DMS53 treated with DMSO at 0.1 percent for 48 hours (cell line): Measurements from ENCODE around the gene MATR3.
"Not testable (repeated sequence)": the region's sequence is repeated elsewhere in the genome, so short reads cannot be mapped to it uniquely, and the experiment has no call there.

ENCODE experiments used
- DNase-seq: peaks from one replicate; lab custom pipeline; 2025; ENCODE audit not compliant: unreplicated experiment; lab: John Stamatoyannopoulos, UW

Gene MATR3

DNA sequence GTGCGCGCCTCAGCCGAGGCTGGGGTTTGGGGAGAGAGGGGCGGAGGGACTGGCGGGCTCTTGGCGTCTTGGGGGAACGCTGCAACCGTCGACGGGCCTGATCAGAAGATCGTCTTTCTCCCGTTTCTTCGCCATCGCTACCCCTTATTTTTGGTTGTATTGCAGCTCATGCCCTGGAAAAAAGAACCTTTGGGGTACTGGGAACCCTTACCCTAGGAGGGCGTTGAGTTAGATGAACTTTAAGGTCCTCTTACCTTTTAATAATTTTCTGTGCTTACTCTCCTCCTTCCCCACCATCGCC lies 48.8 kb downstream of the MATR3 start:
- DNase-seq = no peak

DNA sequence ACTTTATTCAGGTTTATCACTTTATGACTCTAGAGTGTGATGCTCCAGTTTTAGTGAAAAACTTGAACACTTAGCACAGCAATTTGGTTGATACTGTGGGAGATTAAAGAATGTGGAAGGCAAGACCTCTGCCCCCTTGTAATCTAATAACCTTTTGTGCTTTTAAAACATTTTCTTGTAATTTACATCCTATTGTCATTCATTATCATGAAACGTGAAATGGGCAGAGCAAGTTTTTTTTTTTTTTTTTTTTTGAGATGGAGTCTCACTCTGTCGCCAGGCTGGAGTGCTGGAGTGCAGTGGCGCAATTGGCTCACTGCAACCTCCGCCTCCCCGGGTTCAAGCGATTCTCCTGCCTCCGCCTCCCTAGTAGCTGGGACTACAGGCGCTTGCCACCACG lies 49.9 kb downstream of the MATR3 start:
- no peak for DNase-seq

GRCh38 chr5:139344177-139344576 lies 50.6 kb downstream of the MATR3 start:
- no peak for DNase-seq

GRCh38 chr5:139345442-139345841 lies 51.9 kb downstream of the MATR3 start:
- DNase-seq = not testable (repeated sequence)

GRCh38 chr5:139347863-139348262 lies 54.3 kb downstream of the MATR3 start:
- DNase-seq = not testable (repeated sequence)

DNA sequence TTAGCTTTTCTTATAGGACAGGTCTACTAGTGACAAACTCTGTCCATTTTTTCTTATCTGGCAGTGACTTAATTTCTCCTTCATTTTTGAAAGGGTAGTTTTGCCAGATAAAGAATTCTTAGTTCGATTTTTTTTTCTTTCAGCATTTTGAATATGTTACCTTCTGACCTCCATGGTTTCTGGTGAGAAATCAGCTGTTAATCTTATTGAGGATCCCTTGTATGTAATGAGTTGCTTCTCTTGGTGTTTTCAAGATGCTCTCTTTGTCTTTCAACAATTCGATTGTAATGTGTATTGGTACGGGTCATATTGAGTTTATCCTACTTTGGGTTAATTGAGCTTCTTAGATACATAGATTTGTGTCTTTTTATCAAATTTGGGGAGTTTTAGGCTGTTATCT lies 60.6 kb downstream of the MATR3 start:
- DNase-seq = no peak

GRCh38 chr5:139355900-139356299 lies 62.4 kb downstream of the MATR3 start:
- DNase-seq = not testable (repeated sequence)

DNA sequence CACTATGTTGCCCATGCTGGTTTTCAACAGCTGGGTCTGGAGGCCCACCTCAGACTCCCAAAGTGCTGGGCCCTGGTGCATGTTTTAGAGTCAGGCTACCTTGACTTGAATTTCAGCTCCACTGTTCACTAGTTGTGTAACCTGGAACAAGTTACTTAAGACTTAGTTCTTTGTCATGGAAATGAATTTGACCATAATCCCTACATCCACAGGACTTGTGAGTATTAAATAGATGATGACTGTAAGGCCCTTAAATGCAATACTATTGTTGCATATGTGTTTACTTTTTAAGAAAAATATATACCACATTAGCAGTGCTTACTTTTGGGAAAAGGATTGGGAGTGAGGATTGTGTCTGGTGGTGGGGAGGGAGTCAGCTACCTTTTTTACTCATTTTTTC lies 64.5 kb downstream of the MATR3 start:
- no peak for DNase-seq

DNA sequence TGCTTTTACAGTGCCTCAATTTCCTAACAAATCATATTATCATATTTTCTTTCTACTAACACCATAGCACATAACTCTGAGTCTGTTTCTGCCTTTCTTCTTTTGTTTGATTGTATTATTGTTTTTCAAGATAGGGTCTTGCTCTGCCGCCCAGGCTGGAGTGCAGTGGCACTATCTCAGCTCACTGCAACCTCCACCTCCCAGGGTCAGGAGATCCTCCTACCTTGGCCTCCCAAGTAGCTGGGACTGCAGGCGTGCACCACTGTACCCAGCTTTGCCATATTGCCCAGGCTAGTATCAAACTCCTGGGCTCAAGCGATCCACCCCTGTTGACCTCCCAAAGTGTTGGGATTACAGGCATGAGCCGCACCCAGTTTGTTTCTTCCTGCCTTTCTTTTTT lies 66.8 kb downstream of the MATR3 start:
- DNase-seq = no peak

GRCh38 chr5:139361835-139362429 lies 68.4 kb downstream of the MATR3 start:
- DNase-seq = no peak

DNA sequence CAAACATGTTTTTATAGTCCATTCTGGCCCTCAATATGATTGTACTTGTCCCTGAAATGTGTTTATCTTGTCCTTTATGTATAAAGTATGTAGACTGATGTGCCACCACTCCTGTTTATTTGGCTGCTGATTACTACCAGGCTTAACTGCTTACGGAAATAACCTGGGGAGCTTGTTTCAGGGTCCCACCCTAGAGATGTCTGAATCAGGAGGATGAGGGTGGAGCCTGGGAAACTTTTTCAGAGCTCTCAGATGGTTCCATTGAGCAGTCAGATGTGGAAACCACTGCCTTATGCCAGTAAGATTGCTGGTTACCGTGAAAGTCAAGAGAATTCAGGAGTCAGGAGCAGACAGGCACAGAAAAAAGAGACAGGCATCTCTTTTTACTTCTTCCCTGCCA lies 70.4 kb downstream of the MATR3 start:
- no peak for DNase-seq

GRCh38 chr5:139364466-139364865 lies 70.9 kb downstream of the MATR3 start:
- no peak for DNase-seq

DNA sequence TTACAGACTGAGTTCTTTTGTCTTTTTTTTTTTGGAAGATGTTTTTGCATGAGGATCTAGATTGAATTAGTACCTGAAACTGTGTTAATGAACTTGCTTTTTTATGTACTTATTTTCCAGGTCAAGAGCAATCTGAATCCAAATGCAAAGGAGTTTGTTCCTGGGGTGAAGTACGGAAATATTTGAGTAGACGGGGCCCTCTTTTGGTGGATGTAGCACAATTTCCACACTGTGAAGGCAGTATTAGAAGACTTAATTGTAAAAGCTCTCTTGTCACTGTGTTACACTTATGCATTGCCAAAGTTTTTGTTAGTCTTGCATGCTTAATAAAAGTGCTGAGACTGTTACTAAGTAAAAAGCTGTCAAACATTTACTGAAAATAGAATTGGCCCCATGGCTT lies 75.1 kb downstream of the MATR3 start:
- no peak for DNase-seq

DNA sequence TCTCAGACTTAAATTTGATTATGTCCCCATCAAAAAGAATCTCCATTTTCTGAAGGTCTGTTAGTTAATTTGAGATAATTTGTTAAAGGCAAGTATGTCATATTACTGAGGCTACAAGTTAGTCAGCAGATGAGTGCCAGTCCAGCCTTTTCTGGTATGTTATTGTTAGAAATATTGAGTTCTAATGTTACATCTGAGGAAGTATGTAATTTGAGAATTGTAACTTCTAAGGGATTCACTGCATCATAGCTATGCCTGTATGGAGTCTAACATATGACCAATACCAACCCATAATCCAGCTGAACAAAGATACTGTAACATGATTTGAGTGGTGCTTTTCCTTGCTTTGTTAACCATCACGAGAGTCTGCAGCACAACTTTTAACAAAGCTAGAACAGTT lies 75.6 kb downstream of the MATR3 start:
- DNase-seq = no peak

DNA sequence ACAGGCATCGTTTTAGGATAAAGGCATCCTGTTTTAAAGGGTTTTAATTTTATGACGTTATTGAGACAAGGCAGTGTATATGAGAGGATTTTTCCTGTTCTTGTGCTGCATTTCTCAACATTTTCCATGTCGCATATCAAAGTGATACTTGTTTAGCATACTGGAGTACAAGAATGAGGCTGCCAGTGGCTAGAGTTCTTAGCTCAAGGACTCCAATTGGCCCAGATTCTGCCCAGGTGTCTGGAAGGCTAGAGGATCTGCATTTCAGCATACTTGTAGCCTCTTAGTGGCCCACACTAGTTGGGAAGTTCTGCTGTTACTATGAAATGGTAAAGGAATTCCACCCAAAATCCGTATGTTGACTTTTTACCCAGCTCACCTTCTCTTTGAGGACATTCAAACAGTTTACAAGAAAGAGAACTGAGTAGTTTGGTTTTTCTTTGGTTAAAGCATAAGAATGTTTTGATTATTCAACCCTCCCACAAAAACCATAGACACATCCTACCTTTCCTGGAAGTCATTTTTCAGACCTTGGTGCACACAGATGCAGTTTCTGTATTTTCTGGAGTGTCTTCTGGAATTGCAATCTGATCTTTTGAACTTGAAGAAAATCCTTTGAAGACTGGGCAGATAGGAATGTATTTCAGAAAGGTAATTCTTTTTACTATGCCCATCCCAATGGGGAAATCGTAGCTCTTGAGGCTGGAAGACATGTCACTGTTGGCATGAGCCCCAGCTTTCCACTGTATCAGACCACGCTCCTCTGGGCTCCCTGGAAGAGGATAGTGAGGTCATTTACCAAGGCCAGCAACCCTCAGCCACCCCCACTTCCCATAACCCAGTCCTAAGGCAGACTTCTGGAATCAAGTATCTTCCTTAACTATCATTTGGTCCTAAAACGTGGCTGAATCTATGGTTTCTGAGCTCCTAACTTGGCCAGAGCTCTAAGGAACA lies 78.2 kb downstream of the MATR3 start:
- no peak for DNase-seq

DNA sequence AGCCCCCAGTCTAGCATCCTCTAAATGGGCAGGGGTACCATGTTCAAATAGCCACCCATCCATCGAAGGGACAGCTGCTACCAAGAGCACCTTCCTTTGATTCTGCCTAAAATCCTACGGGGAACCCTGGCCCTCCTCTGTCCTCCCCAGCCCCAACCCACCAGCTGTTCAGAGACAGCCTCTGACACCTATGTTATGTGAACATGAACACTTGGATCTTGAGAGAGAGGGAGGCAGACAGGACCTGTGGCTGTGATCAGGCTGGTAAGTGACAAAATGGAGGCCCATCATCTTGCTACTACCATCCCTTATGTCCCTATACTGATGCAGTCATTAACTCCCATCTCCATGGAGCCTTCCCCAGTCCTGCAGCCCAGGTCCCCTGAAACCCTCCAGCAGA lies 81.4 kb downstream of the MATR3 start:
- no peak for DNase-seq

DNA sequence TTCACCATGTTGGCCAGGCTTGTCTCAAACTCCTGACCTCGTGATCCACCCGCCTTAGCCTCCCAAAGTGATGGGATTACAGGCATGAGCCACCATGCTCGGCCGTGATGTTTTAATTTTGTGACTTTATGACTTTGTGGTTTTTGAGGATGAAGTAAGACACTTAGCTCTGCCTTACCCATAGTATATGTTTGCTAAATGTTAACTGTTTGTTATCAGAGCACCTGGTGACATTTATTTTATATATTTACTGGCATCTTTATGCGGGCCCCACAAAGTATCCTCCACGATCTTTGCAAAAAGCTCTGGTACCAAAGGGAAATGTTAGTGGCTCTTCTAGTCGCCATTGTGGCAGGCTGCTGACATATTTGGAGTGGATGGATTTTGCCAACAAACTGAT lies 82.8 kb downstream of the MATR3 start:
- no peak for DNase-seq

- no peak for DNase-seq
Measured at GRCh38 chr5:139377226-139377625, 83.7 kb downstream of the MATR3 start.

DNA sequence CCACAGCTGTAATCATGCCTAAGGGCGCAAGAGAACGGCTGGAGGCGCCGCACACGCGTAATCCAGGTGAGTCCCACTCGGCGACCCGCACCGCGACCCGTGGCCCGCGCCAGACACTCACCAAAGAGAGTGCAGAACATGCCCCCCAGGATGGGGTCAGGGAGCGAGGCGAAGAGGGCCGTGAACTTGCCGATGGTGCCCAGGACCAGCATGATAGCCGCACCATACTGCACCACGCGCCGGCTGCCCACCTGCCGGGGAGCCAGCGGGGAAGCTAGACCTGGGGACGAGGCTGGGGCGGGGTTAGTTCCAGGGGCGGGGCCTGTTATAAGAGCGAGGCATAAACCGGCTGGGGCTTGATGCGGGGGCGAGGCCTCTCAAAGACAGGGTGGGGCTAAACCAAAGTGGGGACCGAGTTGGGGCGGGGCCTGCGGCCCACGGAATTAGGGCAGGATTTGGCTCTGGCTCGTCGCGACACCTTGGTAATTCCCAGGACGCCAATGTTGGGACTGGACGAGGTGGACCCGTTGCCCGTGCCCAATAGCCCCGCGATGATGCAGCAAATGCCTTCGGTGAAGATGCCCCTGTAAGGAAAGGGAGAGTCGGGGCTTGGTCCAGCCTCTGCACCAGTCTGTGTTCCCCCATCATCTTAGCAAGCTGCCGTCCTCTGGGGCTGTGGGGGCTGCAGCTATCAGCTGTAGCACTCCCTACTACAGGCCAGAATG lies 84.7 kb downstream of the MATR3 start:
- no peak for DNase-seq

DNA sequence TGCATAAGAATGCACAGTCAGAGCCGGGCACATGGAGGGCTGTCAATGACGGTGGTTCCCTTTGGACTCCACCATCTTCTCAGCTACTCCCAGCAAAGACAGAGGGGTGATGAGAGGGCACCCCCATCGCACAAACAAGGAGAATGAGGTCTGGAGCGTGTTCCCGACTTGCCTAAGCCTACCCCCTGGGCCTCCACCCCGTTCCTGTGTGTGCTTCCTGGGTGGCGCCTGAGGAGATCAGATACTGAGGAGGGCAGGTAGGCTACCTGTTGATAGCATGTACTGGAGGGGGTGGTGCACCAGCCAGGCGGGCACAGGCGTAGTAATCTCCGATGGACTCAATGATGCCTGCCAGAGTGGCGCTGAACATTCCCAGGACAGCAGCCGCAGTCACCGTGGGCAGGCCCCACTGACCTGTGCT lies 85.4 kb downstream of the MATR3 start:
- DNase-seq = no peak

- no peak for DNase-seq
Measured at GRCh38 chr5:139379626-139380449, 86.3 kb downstream of the MATR3 start.
